DMS153 treated with DMSO at 0.1 percent for 48 hours (cell line): ENCODE data around the gene S100A7A.
"Not testable (repeated sequence)": the region's sequence is repeated elsewhere in the genome, so short reads cannot be mapped to it uniquely, and the experiment has no call there.

Experiments used
- DNase-seq: peaks from one replicate; lab custom pipeline; 2025; ENCODE audit not compliant: unreplicated experiment; lab: John Stamatoyannopoulos, UW

S100A7A gene

DNA sequence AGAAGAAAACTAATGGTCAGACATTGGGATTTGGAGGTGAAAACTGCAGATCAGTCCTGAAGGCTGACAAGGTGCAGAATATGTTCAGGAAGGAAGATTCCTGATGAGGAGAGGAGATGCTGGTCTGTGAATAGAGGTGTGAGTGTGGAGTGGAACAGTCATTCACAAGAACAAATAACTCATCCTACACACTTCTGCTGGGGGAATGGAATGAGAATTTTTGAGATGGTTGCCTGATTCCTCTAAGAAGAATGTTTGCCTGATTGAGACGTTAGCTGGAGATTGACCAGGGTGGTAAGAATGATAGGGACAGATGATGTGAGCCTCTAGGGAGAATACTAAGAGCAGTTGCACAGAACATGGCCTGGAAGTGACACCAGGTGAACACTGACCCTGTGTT lies 40.1 kb downstream of the S100A7A start:
- no peak for DNase-seq

DNA sequence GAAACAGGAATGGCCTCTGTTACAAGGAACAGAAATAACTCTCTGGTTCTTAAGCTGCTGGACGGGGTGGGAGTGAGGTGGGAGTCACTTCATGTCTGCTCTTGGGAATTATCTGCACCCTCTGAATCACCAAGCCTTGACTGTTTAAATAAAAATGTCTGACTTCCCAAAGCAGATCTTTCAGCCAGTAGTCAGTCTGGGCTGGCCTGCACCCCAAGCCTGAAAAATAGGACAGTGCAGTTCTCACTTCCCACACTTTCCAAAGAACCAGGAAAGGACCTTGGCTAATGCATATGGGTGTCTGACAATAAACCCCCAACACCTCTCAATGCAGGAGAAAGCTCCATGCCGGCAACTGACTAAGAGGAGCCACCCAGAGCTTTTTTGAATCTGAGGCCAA lies 43.3 kb downstream of the S100A7A start:
- no peak for DNase-seq

DNA sequence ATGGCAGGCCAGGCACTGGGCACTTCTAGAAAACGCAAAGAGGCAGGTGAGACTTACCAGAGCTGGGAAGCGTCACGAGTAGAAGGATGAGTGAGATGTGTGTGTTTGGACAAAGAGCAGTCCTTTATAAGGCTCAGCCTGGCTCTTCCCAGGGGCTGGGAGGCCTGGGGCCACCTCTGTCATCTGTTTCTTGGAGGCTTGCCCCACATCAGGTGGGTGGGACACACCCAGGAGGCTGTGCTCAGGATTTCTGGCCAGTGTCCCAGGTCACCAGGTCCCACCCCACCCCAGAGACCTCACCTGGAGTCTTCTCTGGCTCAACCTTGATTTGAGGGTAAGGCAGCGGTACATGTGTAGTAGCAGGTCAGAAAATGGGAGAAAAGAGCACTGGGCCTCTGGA lies 44.2 kb downstream of the S100A7A start, which contains the start of gene S100A7:
Gene S100A7 (minus strand): TSS at position 101 of the 400 bp plus-strand sequence. CDS start 1,638 bp downstream, outside the sequence.
- DNase-seq = no peak

DNA sequence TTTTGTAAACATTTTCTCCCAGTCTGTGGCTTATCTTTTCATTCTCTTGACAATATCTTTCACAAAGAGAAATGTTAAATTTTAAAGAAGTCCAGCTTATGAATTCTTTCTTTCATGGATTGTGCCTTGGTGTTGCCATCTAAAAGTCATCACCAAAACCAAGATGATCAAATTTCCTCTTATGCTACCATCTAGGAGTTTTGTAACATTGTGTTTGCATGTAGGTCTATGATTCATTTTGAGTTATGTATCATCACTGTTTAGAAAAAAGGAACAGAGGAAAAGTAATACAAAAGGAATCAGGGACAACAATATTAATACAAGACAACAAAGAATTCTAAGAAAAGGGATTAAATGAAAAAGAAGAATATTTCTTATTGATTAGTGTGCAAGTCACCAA lies 46.4 kb downstream of the S100A7A start:
- DNase-seq = not testable (repeated sequence)

DNA sequence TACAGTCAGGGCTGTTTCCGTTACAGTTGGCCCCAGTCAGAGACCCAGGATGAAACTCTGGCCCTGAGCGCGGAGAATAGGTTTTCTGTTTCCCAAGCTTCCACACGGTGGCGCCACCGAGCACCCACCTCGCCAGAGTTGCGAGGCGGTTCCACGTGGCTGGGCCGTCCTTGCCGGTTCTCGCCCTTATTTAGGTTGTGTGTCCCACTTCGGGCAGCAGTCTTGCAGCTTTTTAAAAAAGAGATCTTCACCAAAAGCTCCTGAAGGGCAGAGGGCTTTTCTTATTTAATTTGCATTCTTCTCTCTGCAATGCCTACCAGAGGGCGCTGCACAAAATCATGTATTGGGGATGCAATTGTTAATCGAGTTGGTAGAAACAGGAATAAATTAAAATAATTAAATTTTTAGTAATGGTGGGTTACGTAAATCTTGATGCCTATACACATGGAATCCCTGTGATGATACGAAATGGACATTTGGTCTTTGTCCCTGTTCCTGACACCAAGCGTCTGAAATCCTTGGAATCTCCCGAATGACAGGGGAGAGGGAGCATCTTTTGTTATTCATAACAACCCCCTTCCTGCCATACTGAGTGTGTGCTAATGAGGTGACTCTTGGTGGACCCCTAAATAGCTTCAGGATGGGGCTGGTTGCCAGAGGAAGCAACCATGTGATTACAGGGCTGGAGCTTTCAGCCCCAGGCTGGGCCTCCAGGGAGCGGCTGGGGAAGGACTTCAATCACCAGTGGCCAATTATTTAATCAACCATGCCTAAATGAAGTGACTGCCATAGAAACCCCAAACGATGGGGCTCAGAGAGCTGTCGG lies 49.7 kb downstream of the S100A7A start:
- no peak for DNase-seq

DNA sequence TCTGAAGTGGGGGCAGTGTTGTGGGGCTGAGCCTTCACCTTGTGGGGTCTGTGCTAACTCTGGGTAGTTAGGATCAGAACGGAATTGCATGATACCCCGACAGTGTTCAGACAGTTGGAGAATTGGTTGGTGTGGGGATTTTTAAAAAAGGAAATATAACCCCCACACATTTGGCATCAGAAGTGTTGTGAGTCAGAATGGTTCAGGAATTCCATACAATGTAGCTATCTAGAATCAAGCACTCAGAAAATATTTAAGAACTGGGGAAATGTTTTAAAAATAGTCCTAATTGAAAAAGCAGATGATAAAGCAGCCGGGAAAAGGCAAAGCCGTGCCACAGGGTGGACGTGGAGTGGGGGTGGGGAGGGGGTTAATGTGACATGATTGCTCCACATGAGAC lies 50.6 kb downstream of the S100A7A start:
- DNase-seq = no peak

DNA sequence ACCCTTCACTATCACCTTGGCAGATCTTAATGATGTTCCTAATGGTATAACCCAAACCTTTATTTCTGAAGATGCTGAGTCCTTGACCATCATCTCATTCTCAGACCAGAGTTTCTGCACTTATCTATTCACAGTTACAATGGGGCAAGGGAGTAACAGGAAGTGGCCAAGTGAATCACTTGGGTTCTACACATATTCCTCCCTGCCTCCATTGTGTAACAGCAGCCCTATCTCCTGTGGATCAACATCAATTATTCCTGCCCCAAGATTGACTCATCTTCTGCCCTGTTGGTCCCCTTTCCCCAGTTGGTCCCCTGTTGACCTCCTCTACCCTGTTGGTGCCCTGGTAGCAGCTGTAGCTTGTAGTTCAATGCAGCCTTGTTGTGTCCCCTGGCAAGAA lies 54.4 kb downstream of the S100A7A start:
- DNase-seq = no peak
